DMS153 (cell line): ENCODE data around the gene GAD1.
A peak's percentile ranks its signal among the peaks of the same experiment; 100 is the strongest.

ENCODE experiments used
- DNase-seq: peaks from one replicate; lab custom pipeline; 2025; lab: John Stamatoyannopoulos, UW

GAD1 gene

DNA sequence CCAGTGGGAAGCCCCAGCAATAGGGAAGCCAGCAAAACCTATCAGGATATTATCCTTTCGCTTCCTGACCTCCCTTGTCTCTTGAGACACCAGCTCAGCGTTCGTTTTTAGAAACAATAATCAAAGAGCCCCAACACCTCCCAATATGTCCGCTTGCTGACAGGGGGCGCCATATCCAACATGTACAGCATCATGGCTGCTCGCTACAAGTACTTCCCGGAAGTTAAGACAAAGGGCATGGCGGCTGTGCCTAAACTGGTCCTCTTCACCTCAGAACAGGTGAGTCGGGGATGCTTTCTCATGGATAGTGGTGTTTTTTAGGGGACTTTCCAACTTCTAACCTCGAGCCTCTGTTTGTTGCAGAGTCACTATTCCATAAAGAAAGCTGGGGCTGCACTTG lies 28.7 kb downstream of the GAD1 start:
- DNase-seq = no peak

DNA sequence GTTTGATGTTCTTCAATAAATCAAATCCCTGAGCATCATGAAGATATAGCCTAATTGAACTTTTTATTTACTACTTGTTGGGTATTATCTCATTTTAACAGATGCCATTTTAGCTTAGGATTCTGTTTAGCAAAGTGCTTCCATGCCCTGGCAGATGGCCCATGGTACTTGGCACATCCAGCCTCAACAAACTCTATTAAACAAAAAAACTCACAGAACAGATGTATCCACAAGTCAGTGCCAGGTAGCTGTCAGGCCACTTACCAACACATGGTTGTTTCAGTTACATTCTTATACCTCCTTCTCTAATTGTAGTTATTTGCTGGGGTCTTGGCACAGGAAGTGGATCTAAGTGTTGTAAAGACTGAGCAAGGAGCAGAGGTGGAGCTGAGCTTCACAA lies 29.6 kb downstream of the GAD1 start:
- DNase-seq = no peak

DNA sequence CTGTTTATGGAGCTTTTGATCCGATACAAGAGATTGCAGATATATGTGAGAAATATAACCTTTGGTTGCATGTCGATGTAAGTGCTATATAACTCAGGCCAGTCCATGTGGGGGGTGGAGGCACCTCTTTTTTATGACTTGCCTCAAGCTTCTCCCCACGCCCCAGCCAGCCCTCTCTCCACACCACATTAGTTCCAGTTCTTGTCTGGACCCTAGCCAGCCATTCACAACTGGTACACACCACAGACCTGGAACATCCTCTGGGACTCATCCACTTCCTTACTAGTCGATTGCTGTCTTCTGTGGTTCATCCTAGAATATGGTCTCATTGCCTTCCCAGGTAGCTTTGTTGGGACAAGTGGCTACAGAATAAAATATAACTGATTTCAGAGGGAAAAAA lies 31.0 kb downstream of the GAD1 start:
- DNase-seq = no peak

DNA sequence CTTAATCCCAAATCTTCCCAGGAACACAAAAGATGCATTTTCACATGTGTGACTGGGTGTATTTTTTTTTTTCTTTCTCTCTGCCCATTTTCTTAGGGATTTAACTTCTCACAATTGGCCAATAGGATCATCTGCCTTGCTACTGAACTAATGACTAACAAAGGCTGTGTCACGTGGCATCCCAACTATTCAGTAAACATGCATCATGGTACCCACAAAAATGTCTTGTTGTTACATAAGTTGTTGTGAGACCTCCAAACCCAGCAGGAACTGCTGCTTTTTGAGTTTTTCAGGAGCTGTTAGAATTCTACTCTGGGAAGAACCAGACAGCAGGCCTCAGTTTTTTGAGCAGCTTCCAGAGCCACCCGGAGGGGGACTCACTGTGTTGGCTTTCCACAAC lies 31.9 kb downstream of the GAD1 start:
- DNase-seq = no peak

DNA sequence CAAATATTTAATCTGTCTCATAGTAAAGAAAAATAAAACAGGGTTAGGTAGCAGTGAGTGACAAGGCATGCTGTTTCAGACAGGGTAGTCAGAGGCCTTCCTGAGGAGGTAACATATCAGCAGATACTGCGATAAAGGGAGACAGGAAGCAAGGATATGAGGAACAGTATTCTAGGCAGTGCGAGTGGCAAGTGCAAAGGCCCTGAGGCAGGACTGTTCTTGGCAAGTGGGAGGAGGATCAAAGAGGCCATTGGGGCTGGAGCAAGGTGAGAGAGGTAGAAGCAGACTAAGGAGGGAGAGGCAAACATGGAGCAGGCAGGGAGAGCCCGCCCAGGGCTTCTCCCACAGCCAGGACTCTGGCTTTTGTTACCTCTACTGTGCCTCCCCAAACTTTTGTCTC lies 33.6 kb downstream of the GAD1 start:
- no peak for DNase-seq

DNA sequence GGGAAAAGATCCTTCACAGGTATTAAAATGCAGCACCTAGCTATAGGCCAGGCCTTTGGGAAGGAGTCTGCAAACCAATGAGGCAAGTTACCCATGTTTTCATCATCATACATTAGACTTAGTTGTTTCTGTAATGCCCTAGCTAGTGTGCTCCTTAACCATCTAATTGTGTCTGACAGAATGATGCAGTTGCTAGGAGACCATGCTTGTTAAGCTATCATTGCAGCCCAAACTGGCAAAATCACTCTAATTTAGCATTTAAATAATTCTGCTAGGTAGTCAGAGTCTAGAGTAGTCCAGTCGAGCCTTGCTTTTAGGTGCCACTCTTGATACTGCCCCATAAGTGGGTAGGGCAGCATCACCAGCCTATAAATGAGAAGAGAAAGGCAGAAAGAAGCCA lies 34.9 kb downstream of the GAD1 start:
- DNase-seq = no peak

DNA sequence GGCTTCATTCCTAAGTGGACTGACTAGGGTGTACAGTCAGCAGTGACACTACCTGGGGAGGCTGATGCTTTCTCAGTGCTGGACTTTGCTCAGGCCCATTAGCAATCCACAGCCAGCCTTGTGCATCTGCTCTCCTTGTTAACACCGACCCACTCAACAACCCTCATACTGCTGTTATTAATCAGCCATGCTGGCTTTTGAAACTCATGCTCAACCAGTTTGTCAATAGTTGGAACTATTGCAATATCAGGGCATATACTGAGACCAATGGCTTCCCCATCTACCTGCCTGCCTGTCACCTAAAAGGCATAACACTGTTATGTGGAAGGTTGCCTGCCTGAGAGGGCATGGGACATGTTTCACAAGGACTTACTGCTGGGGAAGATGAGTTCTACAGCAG lies 39.4 kb downstream of the GAD1 start:
- no peak for DNase-seq

DNA sequence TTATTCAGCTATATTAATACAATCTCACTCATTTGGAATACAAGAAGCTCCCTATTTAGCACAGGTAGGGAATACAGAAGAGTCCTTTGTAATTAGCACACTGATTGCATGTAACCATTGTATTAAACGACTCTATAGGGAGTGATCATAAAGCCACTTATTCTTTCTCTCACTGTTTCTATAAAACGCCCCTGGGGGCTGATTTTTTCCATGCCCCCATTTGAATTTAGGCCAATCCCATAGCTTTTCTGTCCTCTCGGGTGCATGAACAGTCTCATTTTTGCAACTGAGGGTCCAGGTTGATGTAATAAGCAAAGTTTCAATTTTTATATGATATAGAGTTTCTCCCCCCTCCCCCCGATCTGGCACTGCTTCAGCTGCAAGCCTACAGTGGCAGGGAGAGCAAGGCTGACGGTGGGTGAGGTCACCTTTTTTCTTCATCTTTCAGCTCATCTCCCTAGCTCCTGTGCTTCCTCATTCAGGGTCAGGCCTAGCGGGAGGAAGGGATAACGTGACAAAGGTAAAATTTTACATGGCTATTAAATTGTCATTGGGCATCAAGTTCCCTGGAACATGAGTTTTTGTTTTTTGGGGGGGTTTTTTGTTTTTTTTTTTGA lies 45.7 kb downstream of the GAD1 start:
- no peak for DNase-seq

DNA sequence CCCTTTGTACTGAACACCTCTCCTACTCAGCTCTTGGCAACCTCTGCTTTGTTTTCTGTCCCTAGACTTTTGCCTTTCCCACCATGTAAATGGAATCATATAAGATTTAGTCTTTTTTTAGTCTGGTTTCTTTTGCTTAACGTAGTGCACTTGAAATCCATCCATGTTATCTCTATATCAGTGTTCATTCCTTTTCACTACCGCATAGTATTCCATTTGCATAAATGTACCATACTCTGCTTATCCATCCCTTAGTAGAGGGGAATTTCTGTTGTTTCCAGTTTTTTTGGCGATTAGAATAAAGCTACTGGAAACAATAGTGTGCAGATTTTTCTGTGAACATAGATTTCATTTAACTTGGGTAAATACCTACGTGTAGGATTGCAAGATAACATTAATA lies 46.4 kb downstream of the GAD1 start:
- no peak for DNase-seq

DNA sequence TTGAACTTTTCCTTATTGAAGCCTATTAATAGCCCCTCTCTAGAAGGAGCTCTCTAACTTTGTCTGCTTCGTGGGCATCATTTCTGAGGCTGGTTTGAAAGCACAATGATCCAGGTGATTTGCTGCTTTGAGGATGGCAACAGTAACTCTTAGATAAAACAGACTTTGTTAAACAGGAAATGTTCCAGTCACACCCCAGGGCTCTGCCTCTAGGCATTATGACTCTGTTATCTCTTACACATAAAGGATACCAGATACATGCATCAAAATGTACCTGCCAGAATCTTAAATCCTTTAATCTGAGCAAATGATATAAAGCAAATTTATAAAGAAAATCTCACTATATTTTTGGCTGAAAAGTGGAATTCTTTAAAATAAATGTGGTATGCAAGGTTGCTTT lies 52.3 kb downstream of the GAD1 start:
- DNase-seq = no peak

DNA sequence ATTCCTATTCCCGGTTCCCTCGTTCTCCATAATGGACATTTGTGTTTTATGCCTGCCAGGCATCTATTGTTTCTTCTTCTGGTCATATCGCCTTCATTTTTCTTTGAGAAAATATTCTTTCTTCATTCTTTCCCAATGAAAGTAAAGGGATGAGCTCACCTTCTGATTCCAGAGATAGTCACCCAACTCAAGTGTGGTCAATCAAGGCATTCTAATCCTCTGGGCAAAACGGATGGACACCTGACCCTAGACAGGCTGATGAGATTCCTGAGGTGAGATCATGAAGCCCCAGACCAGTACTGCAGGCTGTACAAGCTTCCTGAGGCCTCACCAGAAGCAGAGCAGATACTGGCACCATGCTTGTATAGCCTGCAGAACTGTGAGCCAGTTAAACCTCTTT lies 52.8 kb downstream of the GAD1 start:
- no peak for DNase-seq

DNA sequence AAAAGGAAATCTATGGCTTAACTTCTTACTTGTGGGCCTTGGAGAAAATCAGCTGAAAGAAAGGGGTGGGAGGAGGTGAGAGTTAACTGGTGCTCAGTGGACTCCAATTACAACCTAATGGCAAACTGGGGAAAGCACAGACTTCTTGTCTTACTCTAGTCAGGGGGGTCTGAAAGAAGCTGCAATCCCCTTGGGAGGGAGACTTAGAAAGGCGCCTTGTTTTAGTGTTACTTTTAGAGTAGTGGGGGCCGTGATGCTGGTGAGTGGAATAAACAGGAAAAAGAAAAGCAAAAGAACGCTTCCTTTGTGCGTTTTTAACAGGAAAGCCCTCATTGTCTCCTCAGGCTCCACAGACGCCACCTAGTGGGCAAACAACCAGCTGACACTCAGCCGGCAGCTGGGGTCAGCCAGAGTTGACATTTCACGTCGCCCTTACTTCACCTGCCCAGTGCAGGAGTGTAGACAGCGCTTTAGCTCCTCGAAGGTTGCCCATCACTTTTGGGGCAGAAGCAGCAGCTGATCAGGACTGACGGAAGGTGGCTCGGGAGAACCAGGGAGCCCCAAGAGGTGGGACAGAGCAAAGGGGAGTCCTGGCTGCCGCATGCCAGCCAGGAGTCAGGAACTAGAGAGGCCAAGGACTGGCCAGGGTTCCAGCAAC lies 56.5 kb downstream of the GAD1 start:
- DNase-seq = peak; percentile 71

DNA sequence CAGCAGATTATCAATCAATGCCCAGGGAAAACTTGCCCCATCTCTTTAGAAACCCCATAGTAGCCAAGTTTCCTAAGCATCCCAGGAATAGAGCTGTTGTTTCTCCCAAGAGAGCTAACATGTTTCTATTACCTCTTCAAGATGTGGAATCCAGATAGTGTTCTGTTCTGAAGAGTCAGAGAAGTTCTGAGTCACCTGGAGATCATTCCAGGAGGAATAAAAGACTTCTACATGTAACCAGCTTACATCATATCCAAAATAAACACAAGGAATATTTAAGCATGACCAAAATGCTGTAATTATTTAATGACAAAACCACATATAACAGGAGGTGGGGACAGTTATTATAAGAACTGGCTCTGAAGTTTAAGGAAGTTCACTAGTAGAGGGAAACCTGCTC lies 61.4 kb downstream of the GAD1 start:
- DNase-seq = no peak

DNA sequence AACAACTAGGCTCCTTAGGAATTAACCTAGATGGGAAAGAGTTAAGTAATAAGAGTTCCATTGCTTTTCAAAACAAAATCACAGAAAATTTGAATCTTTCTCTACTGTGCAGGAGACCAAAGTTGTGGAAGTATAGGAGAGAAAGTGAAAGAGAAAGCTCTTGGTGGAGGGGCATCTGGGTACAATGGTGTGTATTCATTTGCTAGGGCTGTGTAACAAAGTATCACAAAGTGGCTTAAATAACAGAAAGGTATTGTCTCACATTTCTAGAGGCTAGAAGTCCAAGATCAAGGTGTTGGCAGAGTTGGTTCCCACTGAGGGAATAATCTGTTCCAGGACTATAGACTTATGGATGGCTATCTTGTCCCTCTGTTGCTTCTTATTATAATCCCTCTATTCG lies 61.8 kb downstream of the GAD1 start:
- no peak for DNase-seq

DNA sequence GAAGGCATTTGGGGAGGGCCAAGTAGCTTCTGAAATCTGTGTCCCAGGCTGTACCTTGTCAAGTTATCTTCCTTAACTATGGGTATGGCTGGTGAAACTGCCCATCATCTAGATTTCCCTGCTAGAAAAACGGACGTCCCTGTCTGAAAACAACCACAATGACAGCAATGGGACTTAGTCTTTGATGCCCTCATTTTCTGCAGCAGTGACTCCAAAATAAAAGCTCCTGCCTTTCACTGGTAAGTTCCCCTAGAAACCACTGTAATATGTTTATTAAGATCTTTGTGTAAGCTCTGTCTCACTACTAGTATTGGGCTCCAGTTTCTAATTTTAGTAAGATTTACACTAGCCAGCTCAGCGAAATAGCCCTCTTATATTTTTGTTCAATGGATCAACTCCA lies 65.2 kb downstream of the GAD1 start:
- no peak for DNase-seq

DNA sequence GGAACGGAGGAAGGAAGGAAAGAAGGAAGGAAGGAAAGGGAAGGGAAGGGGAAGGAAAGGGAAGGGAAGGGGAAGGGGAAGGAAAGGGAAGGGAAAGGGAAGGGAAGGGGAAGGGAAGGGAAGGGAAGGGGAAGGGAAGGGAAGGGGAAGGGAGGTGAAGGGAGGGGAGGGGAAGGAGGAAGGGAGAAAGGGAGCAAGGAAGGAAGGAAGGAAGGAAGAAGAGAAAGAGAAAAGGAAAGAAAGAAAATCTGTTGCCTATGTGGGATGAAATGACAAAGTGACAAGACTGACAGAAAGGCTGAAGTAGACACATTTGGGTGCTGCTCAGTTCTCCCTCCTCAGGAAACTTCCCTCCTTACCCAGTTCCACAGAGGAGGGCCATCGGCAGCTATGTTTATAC lies 66.1 kb downstream of the GAD1 start:
- no peak for DNase-seq

DNA sequence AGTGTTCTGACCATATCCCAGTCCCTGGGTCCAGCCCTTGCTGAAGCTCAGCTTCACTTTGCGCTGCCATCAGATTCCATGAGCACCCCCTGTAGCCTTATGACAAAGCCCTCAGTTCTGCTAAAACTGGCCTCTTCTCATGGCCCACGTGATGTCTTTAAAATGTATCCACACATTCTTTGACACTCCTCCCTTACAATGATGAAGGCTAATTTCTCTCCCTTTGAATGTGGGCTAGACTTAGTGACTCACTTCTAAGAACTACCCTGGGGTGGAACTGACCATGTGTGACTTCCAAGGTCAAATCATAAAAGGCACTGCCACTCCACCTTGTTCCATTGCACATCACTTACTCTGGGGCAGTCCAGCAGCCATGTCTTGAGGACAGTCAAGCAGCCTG lies 67.0 kb downstream of the GAD1 start:
- DNase-seq = no peak

DNA sequence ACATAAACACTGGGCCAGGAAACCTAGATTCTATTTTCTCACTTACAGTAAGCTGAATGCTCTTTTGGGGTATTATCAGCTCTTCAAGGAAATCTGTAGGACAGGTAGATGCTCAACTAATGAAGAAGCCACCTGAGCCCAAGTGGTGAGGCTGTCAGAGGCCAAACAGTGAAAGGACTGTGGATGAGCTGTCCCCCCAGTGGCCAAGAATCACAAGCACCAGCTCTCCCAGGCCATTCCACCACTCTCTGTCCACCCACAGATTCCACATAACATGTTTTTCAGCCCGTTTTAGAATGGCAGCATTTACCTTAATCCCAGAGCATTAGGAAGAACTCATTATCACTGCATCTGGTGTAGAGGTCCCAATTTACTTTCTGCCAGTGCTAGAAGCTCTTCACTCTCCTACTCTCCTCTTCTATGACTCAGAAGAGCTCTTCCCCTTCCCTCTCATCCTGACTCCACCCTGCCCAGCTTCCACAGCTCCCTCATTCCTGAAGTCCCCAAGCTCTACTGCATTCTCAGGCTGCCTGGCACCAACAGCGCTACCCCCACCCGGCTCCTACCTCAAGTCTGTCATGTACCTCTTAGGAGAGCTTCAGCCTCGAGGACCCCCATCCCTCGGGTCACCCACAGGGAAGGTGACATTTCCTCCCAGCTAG lies 68.6 kb downstream of the GAD1 start:
- no peak for DNase-seq

DNA sequence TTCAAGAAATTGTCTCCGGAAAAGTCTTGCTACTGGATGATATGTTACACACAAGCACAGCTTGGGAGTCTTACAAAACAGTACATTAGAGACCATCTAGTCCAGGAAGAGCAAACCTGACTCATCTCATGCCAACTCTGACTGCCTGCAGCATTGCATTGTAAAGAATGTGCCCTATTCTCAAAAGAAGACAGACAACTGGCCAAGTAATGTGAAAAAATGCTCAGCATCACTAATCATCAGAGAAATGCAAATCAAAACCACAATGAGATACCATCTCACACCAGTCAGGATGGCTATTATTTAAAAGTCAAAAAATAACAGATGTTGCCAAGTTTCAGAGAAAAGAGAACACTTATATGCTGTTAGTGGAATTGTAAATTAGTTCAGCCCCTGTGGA lies 69.7 kb downstream of the GAD1 start:
- no peak for DNase-seq

DNA sequence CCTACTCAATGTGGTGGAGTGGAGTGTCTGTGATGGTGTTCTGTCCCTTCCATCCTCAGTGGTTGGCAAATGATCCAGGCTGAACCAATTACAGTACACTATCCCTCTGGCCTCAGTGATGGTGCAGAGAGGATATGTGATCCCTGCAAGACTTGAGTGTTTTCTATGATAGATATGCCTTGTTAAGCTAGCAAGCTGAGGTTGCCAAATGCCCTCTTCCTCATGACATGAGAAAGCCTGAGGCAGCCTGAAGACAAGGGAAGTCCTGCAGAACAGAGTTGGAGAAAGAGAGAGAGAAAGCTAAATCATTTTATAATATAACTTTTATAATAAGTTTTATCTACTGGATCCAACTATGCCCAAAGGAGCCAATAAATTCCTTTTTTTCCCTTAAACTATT lies 70.8 kb downstream of the GAD1 start:
- DNase-seq = no peak

DNA sequence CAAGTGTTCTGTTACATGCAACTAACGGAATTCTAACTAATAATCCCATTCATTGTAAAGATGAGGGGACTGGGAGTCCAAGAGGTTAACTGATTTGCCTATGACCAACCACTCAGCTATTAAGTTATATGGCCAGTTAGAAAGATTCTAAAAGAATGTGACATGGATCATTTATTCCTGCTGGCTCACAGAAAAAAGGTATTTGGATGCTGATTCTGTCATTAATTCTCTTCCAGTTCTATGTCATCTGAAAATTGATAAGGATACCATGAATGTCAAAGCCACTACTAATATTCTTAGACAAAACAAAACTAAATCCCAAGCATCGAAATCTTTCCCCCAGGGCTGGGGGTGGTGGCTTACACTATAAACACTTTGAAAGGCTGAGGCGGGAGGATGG lies 71.2 kb downstream of the GAD1 start:
- DNase-seq = no peak

DNA sequence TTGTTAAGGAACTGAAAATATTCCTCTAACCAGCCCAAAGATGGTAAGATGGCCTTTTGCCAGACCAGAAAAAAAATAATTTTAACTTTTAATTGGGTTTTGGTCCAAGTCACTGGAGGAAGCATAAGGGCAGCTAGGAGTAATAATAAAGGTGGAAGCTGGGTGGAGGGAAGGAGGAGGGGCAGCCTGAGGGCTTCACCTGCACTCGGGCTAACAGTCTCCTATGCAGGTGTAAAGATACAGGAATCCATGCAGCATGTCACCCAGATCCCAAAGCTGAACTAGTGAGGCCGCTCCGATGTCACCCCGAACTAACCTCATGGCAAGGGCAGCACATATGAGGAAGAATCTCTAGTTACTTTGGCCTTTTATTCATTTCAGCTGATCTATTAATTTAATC lies 75.2 kb downstream of the GAD1 start:
- DNase-seq = no peak

DNA sequence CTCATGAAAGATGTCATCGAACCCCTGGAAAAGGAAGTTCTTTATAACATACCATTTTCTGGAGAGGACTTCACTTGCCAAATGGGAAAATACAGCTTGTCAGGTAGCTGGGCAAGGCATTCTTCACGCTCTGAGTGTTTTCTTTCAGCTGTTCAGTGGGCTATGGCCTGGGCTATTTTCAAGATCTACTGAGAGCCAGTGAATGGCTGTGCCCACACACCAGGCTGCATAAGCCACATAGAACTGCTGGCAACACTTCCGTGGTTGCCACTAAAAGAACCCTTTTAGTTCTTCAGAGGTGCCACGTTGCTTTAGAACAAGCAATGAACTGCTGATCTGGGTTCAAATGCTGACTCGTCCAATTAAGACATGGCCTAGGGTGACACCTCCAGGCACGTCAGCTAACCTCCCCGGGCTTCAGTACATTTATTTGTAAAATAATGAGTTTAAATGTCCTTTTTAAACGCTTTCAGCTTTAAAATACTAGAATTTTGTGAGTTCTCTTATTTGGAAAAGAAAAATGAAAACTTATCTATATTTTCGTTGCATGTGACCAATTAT lies 75.8 kb downstream of the GAD1 start:
- DNase-seq = no peak
